MCF 10A (cell line): ENCODE measurements around the gene CDK5RAP1. TPM values are rescaled to one million over a fixed set of nuclear protein-coding genes. Genes with fewer than 3 reads are reported as not detected.

Experiments
- BruUV-seq: library from RNA; stranded (reverse); fragments of 400-500 nt; replicated peaks from 2 replicates; lab custom pipeline; 2021; lab: Mats Ljungman, UMichigan
- CTCF ChIA-PET: fragments of 300-600 bp; sonication (Branson Sonifier 250); formaldehyde crosslinking; extraction: SDS; loops from one replicate; lab custom pipeline; 2021; ENCODE audit warnings: antibody characterized with exemption, inconsistent platforms; lab: Yijun Ruan, JAX
- POLR2A ChIA-PET: fragments of 300-600, 350-650 bp; sonication (Branson Sonifier 250); formaldehyde crosslinking; extraction: SDS; loops from one replicate; lab custom pipeline; 2020; ENCODE audit warnings: antibody characterized with exemption, inconsistent platforms; lab: Yijun Ruan, JAX
- DNase-seq: peaks from one replicate; pipeline ENCODE4 v3.0.0-alpha.2; 2018; ENCODE audit not compliant: unreplicated experiment
- H3K27ac Mint-ChIP-seq: one replicate; pipeline ENCODE4 v1.8.0; 2022; ENCODE audit warnings: mild to moderate bottlenecking, low read depth, mixed read lengths; ENCODE audit not compliant: unreplicated experiment
- H3K27me3 Mint-ChIP-seq: one replicate; pipeline ENCODE4 v1.8.0; 2022; ENCODE audit warnings: mixed read lengths; ENCODE audit not compliant: insufficient read depth, unreplicated experiment
- H3K36me3 Mint-ChIP-seq: one replicate; pipeline ENCODE4 v1.8.0; 2022; ENCODE audit warnings: mild to moderate bottlenecking, moderate library complexity, mixed read lengths; ENCODE audit not compliant: insufficient read depth, unreplicated experiment
- H3K4me1 Mint-ChIP-seq: one replicate; pipeline ENCODE4 v1.8.0; 2022; ENCODE audit warnings: mixed read lengths; ENCODE audit not compliant: insufficient read depth, unreplicated experiment
- H3K4me3 Mint-ChIP-seq: one replicate; pipeline ENCODE4 v1.8.0; 2022; ENCODE audit warnings: mild to moderate bottlenecking, moderate library complexity, mixed read lengths; ENCODE audit not compliant: unreplicated experiment
- H3K9me3 Mint-ChIP-seq: one replicate; pipeline ENCODE4 v1.8.0; 2022; ENCODE audit warnings: mixed read lengths; ENCODE audit not compliant: unreplicated experiment
- CTCF ChIP-seq: fragments of 200-600 bp; IDR thresholded peaks from one replicate; pipeline ENCODE4 v1.8.0; 2022; ENCODE audit warnings: antibody characterized with exemption, mild to moderate bottlenecking; ENCODE audit not compliant: unreplicated experiment
- intact Hi-C: fragments of 100-400 bp; cut with micrococcal nuclease; formaldehyde crosslinking; loops from 2 replicates; pipeline ENCODE4 v1.14.1; 2022
- total RNA-seq: library from RNA; stranded (reverse); gene quantifications from 2 replicates; pipeline ENCODE4 v1.2.3, GENCODE V29; 2022

The CDK5RAP1 gene
- total RNA-seq, 1 experiment from 2014 or later, result 41.0 TPM

- no peaks in the 10 kb centered on the region for H3K4me1 Mint-ChIP-seq
- no peak for DNase-seq
- POLR2A ChIA-PET, result interaction anchor here (5.1 kb wide), 1 partner anchor 11 kb away, joined by 19 read pairs; the partner anchor contains the start of gene CDK5RAP1
- no TSS peak for BruUV-seq
- no peaks in the 10 kb centered on the region for H3K27me3 Mint-ChIP-seq
- no peaks in the 10 kb centered on the region for H3K9me3 Mint-ChIP-seq
- CTCF ChIA-PET, result interaction anchor here (0.7 to 2.0 kb wide), 3 partner anchors 18 to 256 kb away, joined by 3 to 7 read pairs (median 4); no protein-coding TSS in a partner anchor
- intact Hi-C loops, result no loop called here
- H3K36me3 Mint-ChIP-seq, result peaks cover 6% of the 10 kb centered on the region
- H3K4me3 Mint-ChIP-seq, result no peak overlapping the region
- H3K27ac Mint-ChIP-seq, result no peak overlapping the region
- TF ChIP-seq CTCF, result no peak
These were observed 11.1 kb upstream of the CDK5RAP1 start for GRCh38 chr20:33412484-33412838.

GRCh38 chr20:33411711-33412483, 10.6 kb upstream of the CDK5RAP1 start:
- intact Hi-C loops, result no loop called here
- no peaks in the 10 kb centered on the region for H3K4me1 Mint-ChIP-seq
- no peak for TF ChIP-seq CTCF
- peaks cover under 1% of the 10 kb centered on the region for H3K36me3 Mint-ChIP-seq
- no peaks in the 10 kb centered on the region for H3K27me3 Mint-ChIP-seq
- ChIA-PET CTCF (interaction anchor here (0.7 to 2.0 kb wide), 3 partner anchors 18 to 257 kb away, joined by 3 to 7 read pairs (median 4); no protein-coding TSS in a partner anchor), POLR2A (interaction anchor here (5.1 kb wide), 1 partner anchor 11 kb away, joined by 19 read pairs; the partner anchor contains the start of gene CDK5RAP1)
- DNase-seq, result no peak
- no TSS peak for BruUV-seq
- H3K27ac Mint-ChIP-seq, result no peak overlapping the region
- no peaks in the 10 kb centered on the region for H3K9me3 Mint-ChIP-seq
- no peak overlapping the region for H3K4me3 Mint-ChIP-seq

- intact Hi-C loops, result no loop called here
- no peak for TF ChIP-seq CTCF
- Mint-ChIP-seq H3K36me3 (no peaks in the 10 kb centered on the region), H3K4me1 (no peaks in the 10 kb centered on the region), H3K27me3 (no peaks in the 10 kb centered on the region), H3K9me3 (no peaks in the 10 kb centered on the region), H3K27ac (no peak overlapping the region), H3K4me3 (no peak overlapping the region)
- ChIA-PET POLR2A (interaction anchor here (5.1 kb wide), 1 partner anchor 10 kb away, joined by 19 read pairs; the partner anchor contains the start of gene CDK5RAP1), CTCF (interaction anchor here (0.6 to 2.0 kb wide), 2 partner anchors 8 to 258 kb away, joined by 5 to 7 read pairs; no protein-coding TSS in a partner anchor)
- no peak for DNase-seq
- no TSS peak for BruUV-seq
These were observed 9.9 kb upstream of the CDK5RAP1 start for GRCh38 chr20:33411242-33411641.

- intact Hi-C loops, result no loop called here
- Mint-ChIP-seq H3K27ac (no peak overlapping the region), H3K9me3 (no peaks in the 10 kb centered on the region), H3K4me1 (no peaks in the 10 kb centered on the region), H3K27me3 (no peaks in the 10 kb centered on the region), H3K36me3 (peaks cover 5% of the 10 kb centered on the region), H3K4me3 (no peak overlapping the region)
- TF ChIP-seq CTCF, result no peak
- BruUV-seq, result no TSS peak
- POLR2A ChIA-PET, result interaction anchor here (5.1 kb wide), 1 partner anchor 9 kb away, joined by 19 read pairs; the partner anchor contains the start of gene CDK5RAP1
- CTCF ChIA-PET, result no interaction called here
- DNase-seq, result no peak
These were observed 8.9 kb upstream of the CDK5RAP1 start for GRCh38 chr20:33410081-33410742.
